ENCODE results near the gene SFT2D3. TPM values are rescaled to one million over a fixed set of nuclear protein-coding genes. Genes with fewer than 3 reads are reported as not detected.

SFT2D3 gene
- total and polyA plus RNA-seq, 2 of the 8 experiments (the other 6 are each of a cell fraction or from before 2014, with no cell fraction given), result 7.3 to 10.3 TPM

DNA sequence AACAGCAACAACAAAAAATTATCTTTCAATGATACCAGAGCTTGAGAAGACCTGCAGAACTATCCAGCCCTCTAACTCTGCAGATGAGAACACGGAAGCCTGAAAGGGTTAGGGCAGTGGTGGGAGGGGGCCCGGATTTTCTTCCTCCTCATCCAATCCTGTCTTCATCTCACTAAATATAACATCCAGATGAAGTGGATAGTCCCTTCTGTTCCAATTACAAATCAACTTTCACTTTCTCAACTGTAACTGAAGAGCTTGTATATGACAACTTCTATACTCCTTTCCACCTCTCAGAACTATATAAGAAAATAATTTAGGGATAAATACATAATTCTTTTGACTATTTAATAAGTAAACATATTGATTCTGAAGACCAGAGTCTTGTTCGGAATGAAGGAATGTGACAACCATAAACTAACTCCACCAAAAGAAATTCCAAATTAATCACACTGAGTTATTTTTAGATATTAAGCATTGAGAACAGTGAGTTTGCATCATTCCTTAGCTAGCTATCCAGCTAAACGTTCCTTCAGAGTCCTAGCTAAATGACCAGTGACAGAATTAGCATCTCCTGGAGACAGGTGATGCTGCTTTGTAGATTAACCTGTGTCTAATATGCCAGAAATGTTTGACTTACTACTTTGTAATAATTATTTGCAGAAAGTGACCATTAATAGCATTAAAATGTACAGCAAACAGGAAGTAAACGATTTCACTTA lies 32.7 kb downstream of the SFT2D3 start:
- no peak overlapping the region for H4K8ac ChIP-seq (ENCODE audit: extremely low read depth, insufficient read depth, low read length)
- no peak overlapping the region for H3K4ac ChIP-seq (replicated peaks; ENCODE audit: insufficient read length, low read depth, low read length)
- no peak overlapping the region for H2BK20ac ChIP-seq (ENCODE audit: low read length)
- no peak overlapping the region for H2BK120ac ChIP-seq (replicated peaks; ENCODE audit: low read depth, low read length)
- peaks cover 0 to 4% (median 2%) of the 10 kb centered on the region in 4 experiments; a peak in 3 of 8 replicates for H3K36me3 ChIP-seq (ENCODE audit: control insufficient read depth in 2 of 4, insufficient read depth in 4 of 4, low read length in 3 of 4)
- H4K20me1 ChIP-seq (replicated peaks in 1 of 2; ENCODE audit: control insufficient read depth in 1 of 2, insufficient read depth in 2 of 2, low read length in 2 of 2), result peaks cover 0 to 2% of the 10 kb centered on the region in 2 experiments
- POLR2A ChIA-PET (ENCODE audit: partially characterized antibody), result interaction anchor here (0.7 kb wide), 1 partner anchor 15 kb away, joined by 3 read pairs; no protein-coding TSS in a partner anchor
- no peak overlapping the region for H3K27ac ChIP-seq (ENCODE audit: low read depth, low read length)
- H2BK15ac ChIP-seq (ENCODE audit: low read length), result no peak overlapping the region
- H3K79me1 ChIP-seq (ENCODE audit: low read depth, low read length), result no peaks in the 10 kb centered on the region
- no peak overlapping the region for H2BK12ac ChIP-seq (ENCODE audit: low read depth, low read length)
- no peak overlapping the region for H2BK5ac ChIP-seq (ENCODE audit: low read depth, low read length)
- CTCF ChIA-PET (ENCODE audit: partially characterized antibody), result interaction anchor here (1.0 kb wide), 1 partner anchor 31 kb away, joined by 3 read pairs; no protein-coding TSS in a partner anchor
- no peak overlapping the region for H3K18ac ChIP-seq (ENCODE audit: extremely low read depth, low read length)
- H3K79me2 ChIP-seq (ENCODE audit: control insufficient read depth in 1 of 2, insufficient read depth in 2 of 2, low read length in 2 of 2), result no peaks in the 10 kb centered on the region
- no peak overlapping the region for H4K91ac ChIP-seq (replicated peaks; ENCODE audit: insufficient read length, low read length)
- no peak overlapping the region for H4K5ac ChIP-seq (ENCODE audit: insufficient read length, low read depth, low read length)
- DNase-seq (ENCODE audit: low read depth in 1 of 2, low spot score in 2 of 2) (no peak), FAIRE-seq (no peak)
- no peak overlapping the region for H3K23ac ChIP-seq (ENCODE audit: insufficient read length)
- H3K14ac ChIP-seq (ENCODE audit: insufficient read length), result no peak overlapping the region
- H2AK5ac ChIP-seq (ENCODE audit: low read depth, low read length), result no peak overlapping the region
- H3K27me3 ChIP-seq (replicated peaks in 1 of 4; ENCODE audit: control insufficient read depth in 3 of 4, extremely low read depth in 1 of 4, insufficient read depth in 3 of 4, low read length in 3 of 4), result peaks cover 0 to 1% (median 0%) of the 10 kb centered on the region in 4 experiments; a peak in 1 of 7 replicates
- no peaks in the 10 kb centered on the region for H3K4me1 ChIP-seq (replicated peaks in 1 of 4; ENCODE audit: control insufficient read depth in 3 of 4, insufficient read depth in 4 of 4, low read length in 3 of 4)
- TF ChIP-seq NRF1 (IDR thresholded peaks at IDR 0.05; ENCODE audit: low read depth, low read length) (no peak), EGR1 (IDR thresholded peaks at IDR 0.05; ENCODE audit: borderline replicate concordance, low read depth, low read length) (no peak), JUN (IDR thresholded peaks at IDR 0.05; ENCODE audit: low read depth, low read length) (no peak), ZNF274 (IDR thresholded peaks at IDR 0.05; ENCODE audit: borderline replicate concordance, extremely low read depth, low read length) (no peak), HDAC6 (IDR thresholded peaks at IDR 0.05; ENCODE audit: low read depth, low read length) (no peak)
- 90 to 100% methylated on average over 1 to 5 of the region's 5 CpGs for WGBS, 2 experiments (ENCODE audit: extremely low coverage in 1 of 2, insufficient coverage in 1 of 2, insufficient read length in 1 of 2, insufficient replicate concordance in 2 of 2, low coverage in 1 of 2, low lambda C conversion rate in 2 of 2, missing lambda C conversion rate in 1 of 2)
- H3K9ac ChIP-seq (replicated peaks in 1 of 4; ENCODE audit: extremely low read depth in 1 of 4, low read depth in 3 of 4, low read length in 3 of 4), result no peak overlapping the region
- no peaks in the 10 kb centered on the region for H3K23me2 ChIP-seq (ENCODE audit: low read depth, low read length)
- H2AFZ ChIP-seq (ENCODE audit: low read length), result no peak overlapping the region
- no peaks in the 10 kb centered on the region for H3K9me3 ChIP-seq (ENCODE audit: insufficient read depth in 2 of 2, low read depth in 1 of 2, low read length in 1 of 2)
- no peak overlapping the region for H3K4me2 ChIP-seq (ENCODE audit: insufficient read depth in 1 of 2, low read depth in 2 of 2, low read length in 2 of 2)
- no peak overlapping the region for H3K4me3 ChIP-seq (ENCODE audit: extremely low read depth in 1 of 4, insufficient read depth in 2 of 4, low read depth in 3 of 4, low read length in 4 of 4)
- no peak overlapping the region for H3K56ac ChIP-seq (replicated peaks; ENCODE audit: insufficient read length, low read depth, low read length)

All from H1 (cell line).